Immature natural killer cell (primary cell): ENCODE results near the gene FHIT. TPM values are rescaled to one million over a fixed set of nuclear protein-coding genes. Genes with fewer than 3 reads are reported as not detected.

ENCODE experiments used
- DNase-seq, 3 donors: peaks; one replicate each; pipeline ENCODE4 v3.0.0; 2022; ENCODE audit warnings: mixed read lengths in 1 of 3
- H3K27ac Mint-ChIP-seq, 6 donors: one replicate each; pipeline ENCODE4 v1.8.0; 2020; ENCODE audit warnings: mixed read lengths in 6 of 6, mild to moderate bottlenecking in 5 of 6, inconsistent platforms in 4 of 6, moderate library complexity in 3 of 6
- H3K27me3 Mint-ChIP-seq, 3 donors: one replicate each; pipeline ENCODE4 v1.8.0; 2020 to 2021; ENCODE audit warnings: low read depth in 3 of 3, mild to moderate bottlenecking in 3 of 3, mixed read lengths in 3 of 3, moderate library complexity in 3 of 3, inconsistent platforms in 1 of 3
- H3K36me3 Mint-ChIP-seq, 3 donors: one replicate each; pipeline ENCODE4 v1.8.0; 2020; ENCODE audit warnings: mixed read lengths in 3 of 3, inconsistent platforms in 2 of 3, mild to moderate bottlenecking in 2 of 3
- H3K4me1 Mint-ChIP-seq, 2 donors: one replicate each; pipeline ENCODE4 v1.8.0; 2020; ENCODE audit warnings: inconsistent platforms in 2 of 2, mild to moderate bottlenecking in 2 of 2, mixed read lengths in 2 of 2, moderate library complexity in 1 of 2
- H3K4me3 Mint-ChIP-seq, 5 donors: one replicate each; pipeline ENCODE4 v1.8.0; 2020; ENCODE audit warnings: mild to moderate bottlenecking in 5 of 5, mixed read lengths in 5 of 5, inconsistent platforms in 3 of 5, moderate library complexity in 3 of 5
- H3K9me3 Mint-ChIP-seq, 6 donors: one replicate each; pipeline ENCODE4 v1.8.0; 2020; ENCODE audit warnings: mild to moderate bottlenecking in 6 of 6, mixed read lengths in 6 of 6, inconsistent platforms in 4 of 6, moderate library complexity in 3 of 6
- polyA plus RNA-seq, 3 donors: library from polyadenylated mRNA; unstranded; fragments of 300-500 nt; fragmentation: Illumina TruSeq; gene quantifications; one replicate each; pipeline ENCODE4 v1.2.3, GENCODE V29; 2021

FHIT gene
- polyA plus RNA-seq, 3 donors from 2014 or later: 2.5 to 8.8 (median 3.9) TPM

DNA sequence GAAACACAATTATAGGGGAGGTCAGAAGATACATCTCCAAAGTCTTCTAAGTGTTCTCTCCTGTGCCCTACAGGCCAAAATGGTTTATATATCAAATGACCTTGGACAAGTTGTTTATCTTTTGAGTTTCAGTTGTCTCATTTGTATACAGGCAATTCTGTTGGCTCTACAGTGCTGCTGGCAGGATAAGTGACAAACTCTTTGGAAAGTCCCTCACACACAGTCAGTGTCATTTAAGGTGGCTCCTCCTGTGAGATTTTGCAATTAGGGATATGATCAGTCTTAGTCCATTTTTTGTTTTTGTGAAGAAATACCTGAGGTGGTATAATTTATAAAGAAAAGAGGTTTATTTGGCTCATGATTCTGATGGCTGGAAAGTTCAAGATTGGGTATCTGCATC, 1165.6 kb downstream of the FHIT start:
- H3K4me3 Mint-ChIP-seq: no peak overlapping the region

DNA sequence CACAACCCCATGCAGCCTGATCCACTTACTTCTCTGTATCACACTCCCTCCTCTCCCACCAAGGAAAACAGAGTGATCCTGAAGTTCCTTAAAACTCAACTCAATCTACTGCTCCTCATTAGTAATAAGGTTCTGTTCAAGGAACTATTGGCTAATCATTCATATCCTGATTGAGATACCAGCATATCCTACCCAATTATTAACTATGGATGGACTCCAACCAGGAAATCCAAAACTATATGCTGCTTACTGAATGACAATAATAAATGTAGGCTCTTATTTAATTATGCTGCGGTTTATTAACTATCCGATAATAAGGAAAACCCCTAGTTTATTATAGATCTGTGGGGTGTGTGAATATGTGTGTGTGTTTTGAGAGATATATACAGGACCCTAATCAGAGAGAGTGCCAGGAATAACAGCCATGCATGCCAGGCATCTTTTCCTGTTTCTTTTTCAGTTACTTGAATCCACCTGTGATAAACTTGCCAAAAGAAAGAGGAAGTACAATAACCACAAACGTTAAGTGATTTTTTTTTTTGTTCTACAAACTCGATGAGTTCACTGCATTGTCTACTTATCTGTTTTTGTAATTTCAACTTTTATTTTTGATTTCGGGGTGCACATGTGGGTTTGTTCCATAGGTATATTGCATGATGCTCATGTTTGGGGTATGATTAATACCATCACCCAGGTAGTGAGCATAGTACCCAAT, 1169.7 kb downstream of the FHIT start:
- Mint-ChIP-seq H3K4me3 (peak overlapping the region; percentile 40 to 60 (median 46)), H3K4me1 (peaks cover 28 to 35% of the 10 kb centered on the region in 2 donors), H3K27me3 (peaks cover 0 to 2% (median 0%) of the 10 kb centered on the region in 3 donors), H3K9me3 (no peaks in the 10 kb centered on the region), H3K27ac (peak overlapping the region in 2 of 6 donors; percentile 22 to 78), H3K36me3 (peaks cover 0 to 3% (median 1%) of the 10 kb centered on the region in 3 donors)
- peak in 1 of 3 donors; percentile 5 for DNase-seq

More for the DNA sequence above, 1165.6 kb downstream of the FHIT start:
- H3K36me3 Mint-ChIP-seq: peaks cover 0 to 3% (median 2%) of the 10 kb centered on the region in 3 donors
- peaks cover 0 to 3% (median 3%) of the 10 kb centered on the region in 3 donors for H3K27me3 Mint-ChIP-seq
- no peak for DNase-seq
- H3K4me1 Mint-ChIP-seq: peaks cover 33 to 37% of the 10 kb centered on the region in 2 donors
- no peaks in the 10 kb centered on the region for H3K9me3 Mint-ChIP-seq
- H3K27ac Mint-ChIP-seq: no peak overlapping the region

- no peak overlapping the region for H3K4me3 Mint-ChIP-seq
- H3K9me3 Mint-ChIP-seq: no peaks in the 10 kb centered on the region
- peaks cover 0 to 3% (median 0%) of the 10 kb centered on the region in 3 donors for H3K36me3 Mint-ChIP-seq
- H3K4me1 Mint-ChIP-seq: peaks cover 25 to 30% of the 10 kb centered on the region in 2 donors
- peaks cover 0 to 2% (median 2%) of the 10 kb centered on the region in 3 donors for H3K27me3 Mint-ChIP-seq
- DNase-seq: no peak
- peak overlapping the region in 3 of 6 donors; percentile 7 to 42 (median 13) for H3K27ac Mint-ChIP-seq
These were observed 1170.6 kb downstream of the FHIT start for GRCh38 chr3:60080648-60081047.

- Mint-ChIP-seq H3K4me1 (peaks cover 25 to 30% of the 10 kb centered on the region in 2 donors), H3K9me3 (no peaks in the 10 kb centered on the region), H3K4me3 (no peak overlapping the region), H3K36me3 (peaks cover 0 to 3% (median 0%) of the 10 kb centered on the region in 3 donors), H3K27ac (no peak overlapping the region), H3K27me3 (peaks cover 0 to 4% (median 2%) of the 10 kb centered on the region in 3 donors)
- DNase-seq: no peak
These were observed 1172.2 kb downstream of the FHIT start for GRCh38 chr3:60079076-60079475.

DNA sequence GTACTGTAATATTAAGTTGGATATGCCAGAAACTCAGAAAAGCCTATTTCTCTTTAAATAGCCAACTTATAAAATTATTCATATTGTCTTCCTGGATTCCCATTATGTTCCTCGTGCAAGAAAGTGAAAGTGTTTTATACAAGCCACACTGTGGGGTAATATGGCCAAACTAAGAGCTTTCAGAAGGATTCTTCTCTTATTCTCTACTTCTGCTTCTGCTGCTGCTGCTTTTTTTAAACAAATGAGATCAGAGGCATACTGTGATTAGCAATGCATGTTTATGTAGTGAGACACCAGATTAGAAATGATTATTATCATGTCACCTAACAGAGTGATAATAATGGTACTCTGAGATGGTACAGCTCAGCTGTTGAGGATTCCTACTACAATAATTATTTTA, 1174.9 kb downstream of the FHIT start:
- DNase-seq: no peak
- H3K27me3 Mint-ChIP-seq: peaks cover 0 to 4% (median 0%) of the 10 kb centered on the region in 3 donors
- H3K36me3 Mint-ChIP-seq: peaks cover 0 to 10% (median 5%) of the 10 kb centered on the region in 3 donors
- peaks cover 10 to 12% of the 10 kb centered on the region in 2 donors for H3K4me1 Mint-ChIP-seq
- no peak overlapping the region for H3K4me3 Mint-ChIP-seq
- H3K9me3 Mint-ChIP-seq: no peaks in the 10 kb centered on the region
- H3K27ac Mint-ChIP-seq: no peak overlapping the region

GRCh38 chr3:60073942-60074341, 1177.3 kb downstream of the FHIT start:
- Mint-ChIP-seq H3K4me1 (no peaks in the 10 kb centered on the region), H3K9me3 (peaks cover 0 to 2% (median 0%) of the 10 kb centered on the region in 6 donors), H3K36me3 (peaks cover 0 to 7% (median 5%) of the 10 kb centered on the region in 3 donors), H3K27me3 (peaks cover 0 to 4% (median 0%) of the 10 kb centered on the region in 3 donors), H3K4me3 (no peak overlapping the region), H3K27ac (no peak overlapping the region)
- DNase-seq: no peak

DNA sequence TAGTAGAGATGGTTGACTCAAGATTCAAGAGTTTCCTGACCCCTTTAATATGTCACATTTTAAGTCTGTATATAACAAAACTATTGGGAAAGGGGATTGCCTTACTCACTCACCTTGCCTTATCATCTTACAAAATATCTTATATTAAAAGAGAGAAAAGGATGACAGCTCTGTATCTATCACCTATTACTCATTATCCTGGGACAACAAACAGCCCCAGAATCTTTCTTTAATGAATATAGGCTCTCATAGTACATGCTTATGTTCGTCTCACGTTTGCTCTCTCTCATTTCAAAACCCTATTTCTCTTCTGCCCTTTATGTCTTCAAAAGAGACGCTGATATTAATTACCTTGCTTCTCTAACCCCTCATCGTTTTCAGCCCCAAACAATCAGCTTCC, 1178.0 kb downstream of the FHIT start:
- DNase-seq: no peak
- Mint-ChIP-seq H3K36me3 (peaks cover 0 to 7% (median 5%) of the 10 kb centered on the region in 3 donors), H3K27me3 (peaks cover 0 to 4% (median 0%) of the 10 kb centered on the region in 3 donors), H3K27ac (no peak overlapping the region), H3K4me1 (no peaks in the 10 kb centered on the region), H3K9me3 (peaks cover 0 to 2% (median 0%) of the 10 kb centered on the region in 6 donors), H3K4me3 (no peak overlapping the region)

- no peak for DNase-seq
- H3K36me3 Mint-ChIP-seq: peaks cover 0 to 7% (median 5%) of the 10 kb centered on the region in 3 donors
- peaks cover 0 to 2% (median 0%) of the 10 kb centered on the region in 6 donors for H3K9me3 Mint-ChIP-seq
- peaks cover 11 to 12% of the 10 kb centered on the region in 2 donors for H3K4me1 Mint-ChIP-seq
- H3K27ac Mint-ChIP-seq: no peak overlapping the region
- H3K4me3 Mint-ChIP-seq: no peak overlapping the region
- no peaks in the 10 kb centered on the region for H3K27me3 Mint-ChIP-seq
These were observed 1180.9 kb downstream of the FHIT start for GRCh38 chr3:60070366-60070765.

GRCh38 chr3:60065227-60065868, 1185.9 kb downstream of the FHIT start:
- no peaks in the 10 kb centered on the region for H3K9me3 Mint-ChIP-seq
- H3K27me3 Mint-ChIP-seq: peaks cover 0 to 1% (median 0%) of the 10 kb centered on the region in 3 donors
- H3K27ac Mint-ChIP-seq: peak overlapping the region; percentile 81 to 96 (median 94)
- DNase-seq: peak in 1 of 3 donors; percentile 13
- peaks cover 43 to 51% of the 10 kb centered on the region in 2 donors for H3K4me1 Mint-ChIP-seq
- peak overlapping the region; percentile 52 to 70 (median 68) for H3K4me3 Mint-ChIP-seq
- peaks cover 0 to 4% (median 0%) of the 10 kb centered on the region in 3 donors for H3K36me3 Mint-ChIP-seq

GRCh38 chr3:60064210-60065178, 1186.8 kb downstream of the FHIT start:
- Mint-ChIP-seq H3K36me3 (peaks cover 0 to 7% (median 0%) of the 10 kb centered on the region in 3 donors), H3K4me1 (peaks cover 43 to 51% of the 10 kb centered on the region in 2 donors), H3K27me3 (peaks cover 0 to 1% (median 0%) of the 10 kb centered on the region in 3 donors), H3K27ac (peak overlapping the region; percentile 81 to 96 (median 94)), H3K9me3 (no peaks in the 10 kb centered on the region), H3K4me3 (peak overlapping the region; percentile 52 to 70 (median 62))
- DNase-seq: peak; percentile 42 to 53 (median 49)

- Mint-ChIP-seq H3K4me1 (peaks cover 0 to 6% of the 10 kb centered on the region in 2 donors), H3K4me3 (no peak overlapping the region), H3K27me3 (peaks cover 0 to 4% (median 1%) of the 10 kb centered on the region in 3 donors), H3K9me3 (peaks cover 0 to 2% (median 0%) of the 10 kb centered on the region in 6 donors), H3K27ac (no peak overlapping the region), H3K36me3 (peaks cover 0 to 7% (median 5%) of the 10 kb centered on the region in 3 donors)
- DNase-seq: no peak
These were observed 1194.8 kb downstream of the FHIT start for GRCh38 chr3:60056404-60056803.

- no peak for DNase-seq
- Mint-ChIP-seq H3K4me1 (peaks cover 0 to 6% of the 10 kb centered on the region in 2 donors), H3K27ac (no peak overlapping the region)
These were observed 1195.5 kb downstream of the FHIT start for GRCh38 chr3:60055765-60056164.

More at GRCh38 chr3:60055765-60056164, 1195.5 kb downstream of the FHIT start:
- Mint-ChIP-seq H3K36me3 (peaks cover 0 to 7% (median 5%) of the 10 kb centered on the region in 3 donors), H3K9me3 (peaks cover 0 to 2% (median 0%) of the 10 kb centered on the region in 6 donors), H3K4me3 (no peak overlapping the region), H3K27me3 (peaks cover 0 to 4% (median 1%) of the 10 kb centered on the region in 3 donors)
